Esophagus (tissue), 2 donors: Measurements from ENCODE around the gene MCOLN1. TPM values are rescaled to one million over a fixed set of nuclear protein-coding genes. Genes with fewer than 3 reads are reported as not detected.

Source experiments
- H3K27ac ChIP-seq, 2 donors: one replicate each; pipeline ENCODE4 v1.5.1; 2013; ENCODE audit warnings: low read depth in 2 of 2, mild to moderate bottlenecking in 2 of 2, inconsistent platforms in 1 of 2, low read length in 1 of 2, moderate library complexity in 1 of 2
- H3K27me3 ChIP-seq, 2 donors: one replicate each; pipeline ENCODE4 v1.6.1; 2013; ENCODE audit warnings: low read length in 2 of 2, control low read depth in 1 of 2, mild to moderate bottlenecking in 1 of 2; ENCODE audit not compliant: insufficient read depth in 2 of 2, control insufficient read depth in 1 of 2
- H3K36me3 ChIP-seq, 2 donors: one replicate each; pipeline ENCODE4 v1.6.1; 2013; ENCODE audit warnings: low read length in 1 of 2; ENCODE audit not compliant: control insufficient read depth in 2 of 2, insufficient read depth in 2 of 2
- H3K4me1 ChIP-seq, 2 donors: one replicate each; pipeline ENCODE4 v1.6.1; 2013; ENCODE audit warnings: low read length in 1 of 2; ENCODE audit not compliant: control insufficient read depth in 2 of 2, insufficient read depth in 2 of 2
- H3K4me3 ChIP-seq, 2 donors: one replicate each; pipeline ENCODE4 v1.5.1; 2013; ENCODE audit warnings: low read length in 2 of 2, mild to moderate bottlenecking in 2 of 2, low read depth in 1 of 2, moderate library complexity in 1 of 2
- H3K9me3 ChIP-seq, 2 donors: one replicate each; pipeline ENCODE4 v1.6.1; 2013; ENCODE audit warnings: mild to moderate bottlenecking in 2 of 2, low read depth in 1 of 2, low read length in 1 of 2, moderate library complexity in 1 of 2; ENCODE audit not compliant: control insufficient read depth in 2 of 2, insufficient read depth in 1 of 2
- WGBS, 2 donors: extraction: QIAGEN DNeasy Blood & Tissue Kit; methylation state at CpG; one replicate each; pipeline ENCODE4 v1.1.7; 2013; 5-methylcytosine and 5-hydroxymethylcytosine counted together
- polyA plus RNA-seq, 2 donors: library from polyadenylated mRNA; stranded (reverse); fragments of 200-250 nt; gene quantifications; one replicate each; pipeline ENCODE4 v1.2.3, GENCODE V29; 2013
- donor health status: healthy with polysubstance abuse.
- donor health status: Bipolar disorder and iron deficiency.

Gene MCOLN1
- 10 to 100 TPM; 13.4 to 17.2 TPM for polyA plus RNA-seq

DNA sequence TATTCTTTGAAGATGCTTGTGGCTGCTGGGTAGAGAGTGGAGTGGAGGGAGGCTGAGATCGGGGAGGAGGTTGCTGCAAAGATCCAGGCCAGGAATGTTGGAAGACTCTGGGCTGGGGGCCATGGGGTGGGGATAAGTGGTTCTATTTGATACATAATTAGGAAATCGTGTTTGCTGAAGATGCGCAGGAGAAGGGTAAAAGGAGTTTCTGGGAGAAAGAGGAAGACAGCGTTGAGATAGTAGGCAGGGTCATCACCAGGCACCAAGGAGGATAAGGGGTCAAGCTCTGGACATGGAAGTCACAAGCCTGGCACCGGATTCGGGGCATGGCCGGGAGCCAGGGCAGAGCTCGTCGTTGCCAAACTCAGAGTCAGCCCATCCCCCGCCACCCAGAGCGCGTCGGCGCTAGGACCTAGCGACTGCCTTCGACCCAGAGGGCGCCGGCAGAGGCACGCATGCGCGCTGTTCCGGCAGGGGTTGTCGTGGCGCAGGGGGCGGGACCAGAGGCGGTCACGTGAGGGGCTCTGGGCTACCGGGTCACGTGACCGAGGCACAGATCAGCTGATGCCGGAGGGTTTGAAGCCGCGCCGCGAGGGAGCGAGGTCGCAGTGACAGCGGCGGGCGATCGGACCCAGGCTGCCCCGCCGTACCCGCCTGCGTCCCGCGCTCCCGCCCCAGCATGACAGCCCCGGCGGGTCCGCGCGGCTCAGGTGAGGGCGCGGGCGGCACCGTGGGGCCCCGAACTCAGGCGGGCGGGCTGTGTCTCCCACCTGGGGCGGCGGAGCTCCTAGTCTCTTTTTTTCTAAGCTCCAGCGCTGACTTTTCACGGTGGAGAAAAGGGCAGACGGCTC is at the start of gene MCOLN1:
TSS of gene MCOLN1 (plus strand) at position 553 of the 851 bp plus-strand sequence. CDS start at position 680, 127 bp downstream.
- peaks cover 2 to 13% of the 10 kb centered on the region in 2 donors for H3K36me3 ChIP-seq
- H3K27me3 ChIP-seq: no peaks in the 10 kb centered on the region
- H3K4me1 ChIP-seq: peaks cover 5 to 11% of the 10 kb centered on the region in 2 donors
- peak within 1 kb of the TSS; percentile 53 to 76 for H3K27ac ChIP-seq
- 1% methylated on average over 60 to 65 of the region's 65 CpGs for WGBS, 2 donors
- H3K4me3 ChIP-seq: peak within 1 kb of the TSS; percentile 75 to 83
- H3K9me3 ChIP-seq: no peaks in the 10 kb centered on the region

DNA sequence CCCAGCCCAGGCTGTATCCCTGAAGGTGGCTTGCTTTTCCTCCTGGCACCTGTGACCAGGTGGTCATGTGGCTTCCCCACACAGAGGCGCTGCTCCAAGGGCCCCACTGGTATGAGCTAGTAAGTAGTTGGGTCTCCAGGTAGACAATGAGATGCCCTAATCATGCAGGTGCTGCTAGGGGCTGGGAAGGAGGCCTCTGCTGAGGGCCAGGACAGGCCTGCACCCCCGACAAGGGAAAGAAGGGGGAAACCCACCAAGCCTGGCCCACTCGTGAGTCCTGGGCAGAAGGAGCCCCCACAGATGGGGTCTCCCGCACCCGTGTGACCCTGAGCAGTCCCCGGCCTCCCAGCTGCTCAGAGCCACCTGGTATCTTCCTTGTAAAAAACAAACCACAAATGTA is 46.8 kb upstream of the MCOLN1 start:
- Histone ChIP-seq H3K36me3 (peaks cover 2 to 15% of the 10 kb centered on the region in 2 donors), H3K4me1 (no peaks in the 10 kb centered on the region), H3K27me3 (no peaks in the 10 kb centered on the region), H3K4me3 (no peak overlapping the region), H3K27ac (no peak overlapping the region), H3K9me3 (no peaks in the 10 kb centered on the region)
- WGBS, 2 donors: 87 to 95% methylated on average over 6 of the region's 6 CpGs

DNA sequence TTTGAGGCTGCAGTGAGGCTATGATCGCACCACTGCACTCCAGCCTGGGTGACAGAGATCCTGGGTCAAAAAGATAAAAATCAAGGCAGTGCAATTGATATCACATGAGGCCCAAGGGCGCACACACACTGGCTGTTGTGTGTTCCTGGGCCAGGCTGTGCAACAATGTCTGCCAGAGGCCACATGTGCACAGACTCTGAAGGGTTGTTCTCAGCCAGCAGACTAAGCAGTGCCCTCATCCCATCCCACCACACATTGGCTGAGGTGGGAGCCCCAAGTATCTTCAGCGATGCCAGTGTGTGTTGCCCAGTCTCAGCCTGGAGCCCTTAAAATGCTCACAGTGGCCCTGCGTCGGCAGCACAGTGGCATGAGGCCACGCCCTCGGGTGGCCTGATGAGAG is 46.2 kb upstream of the MCOLN1 start:
- WGBS, 2 donors: 71 to 74% methylated on average over 7 of the region's 7 CpGs
- Histone ChIP-seq H3K4me1 (no peaks in the 10 kb centered on the region), H3K36me3 (peaks cover 2 to 9% of the 10 kb centered on the region in 2 donors), H3K27me3 (no peaks in the 10 kb centered on the region), H3K4me3 (no peak overlapping the region), H3K9me3 (no peaks in the 10 kb centered on the region), H3K27ac (no peak overlapping the region)

DNA sequence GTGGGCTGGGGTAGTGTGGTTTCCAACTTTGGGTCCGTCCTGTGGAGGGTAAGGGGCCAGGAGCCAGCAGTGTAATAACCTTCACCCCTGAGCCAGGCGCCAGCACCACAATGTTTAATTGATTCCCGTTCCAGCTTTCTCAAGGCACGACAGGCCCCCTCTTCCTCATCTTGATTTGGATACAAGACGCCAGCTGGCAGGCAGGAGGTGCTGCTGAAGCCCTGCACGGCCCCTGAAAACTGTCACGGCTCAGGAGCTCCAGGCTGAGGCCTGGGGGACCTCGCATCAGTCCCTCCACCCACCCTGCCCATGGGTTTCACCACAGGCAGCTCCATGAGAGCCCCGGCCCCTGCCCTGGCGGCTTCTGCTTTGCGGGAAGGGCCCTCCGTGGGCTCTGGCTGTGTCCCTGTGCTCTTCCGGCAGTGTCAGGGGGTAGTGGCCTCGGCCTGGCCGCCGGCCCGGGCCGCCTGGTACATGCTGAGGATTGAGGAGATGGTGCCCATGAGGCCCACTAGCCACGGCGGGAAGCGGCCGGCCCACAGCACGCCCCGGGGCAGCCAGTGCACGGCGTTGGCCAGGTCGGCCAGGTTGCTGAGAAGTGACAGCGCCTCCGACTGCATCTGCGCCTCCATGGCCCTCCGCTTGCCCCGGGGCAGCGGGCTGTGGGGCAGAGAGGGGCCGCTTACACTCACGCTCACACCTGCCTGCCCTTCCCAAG is 45.5 kb upstream of the MCOLN1 start:
- H3K27ac ChIP-seq: no peak overlapping the region
- no peaks in the 10 kb centered on the region for H3K4me1 ChIP-seq
- H3K27me3 ChIP-seq: no peaks in the 10 kb centered on the region
- 81 to 84% methylated on average over 35 of the region's 35 CpGs for WGBS, 2 donors
- H3K9me3 ChIP-seq: no peaks in the 10 kb centered on the region
- no peak overlapping the region for H3K4me3 ChIP-seq
- H3K36me3 ChIP-seq: peaks cover 0 to 2% of the 10 kb centered on the region in 2 donors

DNA sequence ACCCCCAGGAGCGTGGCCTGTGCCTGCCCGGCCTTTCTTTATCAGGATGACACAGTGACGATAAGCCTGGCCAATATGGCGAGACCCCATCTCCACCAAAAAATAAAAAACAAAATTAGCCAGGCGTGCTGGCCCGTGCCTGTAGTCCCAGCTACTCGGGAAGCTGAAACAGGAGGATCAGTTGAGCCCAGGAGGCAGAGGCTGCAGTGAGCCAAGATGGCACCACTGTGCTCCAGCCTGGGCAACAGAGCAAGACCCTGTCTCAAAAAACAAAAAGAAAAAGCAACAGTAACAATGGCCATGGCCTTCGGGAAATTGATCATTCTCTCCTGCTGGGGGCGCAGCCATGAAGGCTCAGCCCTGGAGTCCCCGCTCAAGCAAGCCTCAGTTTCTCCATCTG is 44.7 kb upstream of the MCOLN1 start:
- H3K9me3 ChIP-seq: no peaks in the 10 kb centered on the region
- peaks cover 0 to 3% of the 10 kb centered on the region in 2 donors for H3K4me1 ChIP-seq
- WGBS, 2 donors: 90% methylated on average over 10 of the region's 10 CpGs
- H3K27me3 ChIP-seq: no peaks in the 10 kb centered on the region
- H3K27ac ChIP-seq: no peak overlapping the region
- no peaks in the 10 kb centered on the region for H3K36me3 ChIP-seq
- no peak overlapping the region for H3K4me3 ChIP-seq

DNA sequence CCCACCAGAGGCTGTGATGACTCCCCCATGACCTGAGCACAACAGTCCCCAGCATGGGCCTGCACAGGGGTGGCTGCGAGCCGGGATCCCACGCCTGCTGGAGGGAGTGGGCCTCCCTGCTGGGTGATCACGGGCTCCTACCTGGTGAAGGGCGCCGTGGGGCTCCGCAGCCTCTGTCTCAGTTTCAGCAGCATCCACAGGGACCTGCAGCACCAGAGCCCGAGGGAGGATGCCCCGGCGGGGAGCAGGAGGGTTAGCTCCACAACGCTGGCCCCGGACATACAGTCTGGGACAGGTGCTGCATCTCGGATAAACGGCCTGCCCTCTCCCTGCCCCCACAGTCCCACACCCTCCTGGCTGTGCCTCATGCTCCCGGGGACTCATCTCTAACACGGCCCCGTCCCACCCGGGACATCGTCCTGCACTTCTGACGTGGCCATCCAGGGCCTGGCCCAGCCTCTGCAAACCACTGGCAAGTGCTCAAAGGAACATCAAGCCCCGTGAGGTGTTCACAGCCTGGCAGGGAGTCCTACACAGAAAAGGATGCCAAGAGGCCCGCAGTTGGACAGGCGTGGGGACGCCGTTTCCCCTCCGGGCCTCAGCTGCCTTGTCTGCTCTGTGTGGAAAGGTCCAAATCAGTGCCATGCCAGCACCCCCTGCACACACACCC is 44.1 kb upstream of the MCOLN1 start:
- Histone ChIP-seq H3K4me1 (peaks cover 0 to 3% of the 10 kb centered on the region in 2 donors), H3K36me3 (no peaks in the 10 kb centered on the region), H3K9me3 (no peaks in the 10 kb centered on the region), H3K27ac (no peak overlapping the region), H3K27me3 (no peaks in the 10 kb centered on the region), H3K4me3 (no peak overlapping the region)
- WGBS, 2 donors: 57 to 63% methylated on average over 26 of the region's 26 CpGs

DNA sequence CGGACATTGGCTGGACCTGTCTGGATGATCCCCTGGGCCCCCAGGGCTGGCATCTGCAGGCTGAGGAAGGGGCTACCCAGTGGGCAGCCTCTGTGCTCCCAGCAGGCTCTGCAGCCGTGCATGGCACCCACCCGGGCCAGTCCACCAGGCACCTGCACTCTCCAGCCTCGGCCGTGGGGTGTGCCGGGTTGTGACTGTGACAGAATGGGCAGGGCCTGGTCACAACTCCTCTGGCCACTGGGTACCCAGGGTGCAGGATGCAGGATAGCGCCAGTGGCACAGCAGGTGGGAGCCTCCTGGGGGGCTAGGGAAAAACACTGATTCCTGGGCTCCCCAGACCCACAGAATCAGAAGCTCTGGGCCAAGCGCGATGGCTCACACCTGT is 43.6 kb upstream of the MCOLN1 start:
- H3K27ac ChIP-seq: no peak overlapping the region
- no peaks in the 10 kb centered on the region for H3K9me3 ChIP-seq
- no peaks in the 10 kb centered on the region for H3K27me3 ChIP-seq
- 81 to 88% methylated on average over 9 of the region's 9 CpGs for WGBS, 2 donors
- H3K4me1 ChIP-seq: peaks cover 0 to 3% of the 10 kb centered on the region in 2 donors
- no peaks in the 10 kb centered on the region for H3K36me3 ChIP-seq
- no peak overlapping the region for H3K4me3 ChIP-seq

DNA sequence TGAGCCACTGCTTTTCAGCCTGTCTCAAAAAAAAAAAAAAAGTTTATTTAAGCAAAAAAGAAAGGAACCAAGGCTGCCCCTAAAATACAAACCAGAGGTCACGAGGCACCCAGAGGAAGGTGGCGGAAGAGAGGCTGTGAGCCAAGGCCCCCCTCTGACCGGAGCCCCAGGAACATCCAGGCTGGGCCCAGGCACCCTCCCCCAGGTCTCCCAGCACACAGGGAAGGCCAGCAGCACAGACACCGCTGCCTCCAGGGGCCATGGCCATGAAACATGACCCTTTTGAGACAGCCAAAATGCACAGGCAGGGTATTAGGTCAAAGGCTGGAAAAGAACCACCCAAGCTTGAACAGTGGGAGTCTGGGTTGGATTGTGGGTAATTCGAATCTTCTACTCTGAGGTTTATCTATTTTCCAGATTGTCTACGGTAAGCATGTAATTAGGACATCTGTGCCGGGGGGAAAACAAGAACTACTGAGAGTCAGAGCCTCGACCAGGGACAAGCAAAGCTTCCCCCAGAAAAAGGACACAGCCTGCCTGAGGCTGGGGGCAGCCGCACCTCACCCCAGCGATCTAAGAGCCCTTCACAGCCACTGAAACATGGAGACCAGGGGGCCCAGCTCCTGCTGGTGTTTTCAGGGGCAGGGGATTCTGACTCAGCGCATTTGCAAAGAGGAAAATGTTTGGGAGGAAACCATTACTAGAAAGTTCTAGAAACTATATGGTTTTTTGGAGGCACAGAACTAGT is 42.0 kb upstream of the MCOLN1 start:
- Histone ChIP-seq H3K27me3 (no peaks in the 10 kb centered on the region), H3K27ac (no peak overlapping the region)
- WGBS, 2 donors: 79 to 82% methylated on average over 11 of the region's 11 CpGs

DNA sequence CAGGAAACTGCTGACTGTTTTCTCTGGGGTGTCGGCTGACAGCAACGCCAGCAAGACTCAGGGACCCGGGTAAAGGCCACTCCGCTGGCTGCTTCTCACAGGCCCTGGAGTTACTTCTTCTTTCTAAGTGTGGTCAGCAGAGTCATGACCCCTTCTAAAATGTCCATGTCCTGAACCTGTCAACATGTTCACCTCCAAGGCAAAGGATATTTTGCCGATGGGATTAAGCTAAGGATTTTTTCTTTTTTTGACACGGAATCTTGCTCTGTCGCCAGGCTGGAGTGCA is 41.5 kb upstream of the MCOLN1 start:
- Histone ChIP-seq H3K27me3 (no peaks in the 10 kb centered on the region), H3K4me3 (no peak overlapping the region), H3K27ac (no peak overlapping the region), H3K4me1 (peaks cover 0 to 3% of the 10 kb centered on the region in 2 donors), H3K36me3 (no peaks in the 10 kb centered on the region), H3K9me3 (no peaks in the 10 kb centered on the region)
- 87 to 88% methylated on average over 7 of the region's 7 CpGs for WGBS, 2 donors

More for the DNA sequence above, 42.0 kb upstream of the MCOLN1 start:
- no peaks in the 10 kb centered on the region for H3K9me3 ChIP-seq
- no peaks in the 10 kb centered on the region for H3K36me3 ChIP-seq
- no peak overlapping the region for H3K4me3 ChIP-seq
- peaks cover 0 to 3% of the 10 kb centered on the region in 2 donors for H3K4me1 ChIP-seq
